ENCODE results near the gene GGTA1. TPM values are rescaled to one million over a fixed set of nuclear protein-coding genes. Genes with fewer than 3 reads are reported as not detected.
A peak's percentile ranks its signal among the peaks of the same experiment; 100 is the strongest.
"Not testable (repeated sequence)": the region's sequence is repeated elsewhere in the genome, so short reads cannot be mapped to it uniquely, and the experiment has no call there.

The GGTA1 gene
- 10 to 100 TPM in 9 of 12 donors, 1 to 10 TPM in 2, not detected in 1; 7.9 to 21.5 (median 13.1) TPM for polyA plus RNA-seq (ENCODE audit: insufficient read length in 12 of 12)
- long read RNA-seq, donor 1, transcript GGTA1P-203 (6 exons, 1,487 nt), result major isoform, 5 of 5 reads
- long read RNA-seq, donor 1, partial matches to known transcripts, result 0 of 5 reads
- long read RNA-seq, donor 1, other reads (novel, unspliced or antisense), result 0 of 5 reads
- long read RNA-seq, donor 2, partial matches to known transcripts, result 0 of 3 reads
- long read RNA-seq, donor 2, other reads (novel, unspliced or antisense), result 0 of 3 reads
- long read RNA-seq, donor 3, partial matches to known transcripts, result 0 of 1 reads
- long read RNA-seq, donor 3, other reads (novel, unspliced or antisense), result 0 of 1 reads
- long read RNA-seq, donor 4, result 0 reads
- long read RNA-seq, donor 5, result 0 reads
- long read RNA-seq, donor 6, partial matches to known transcripts, result 0 of 1 reads
- long read RNA-seq, donor 6, other reads (novel, unspliced or antisense), result 0 of 1 reads
- long read RNA-seq, donor 7, transcript GGTA1P-203 (6 exons, 1,487 nt), result major isoform, 5 of 5 reads
- long read RNA-seq, donor 7, partial matches to known transcripts, result 0 of 5 reads
- long read RNA-seq, donor 7, other reads (novel, unspliced or antisense), result 0 of 5 reads
- long read RNA-seq, donor 8, transcript GGTA1P-203 (6 exons, 1,487 nt), result major isoform, 8 of 8 reads
- long read RNA-seq, donor 8, partial matches to known transcripts, result 0 of 8 reads
- long read RNA-seq, donor 8, other reads (novel, unspliced or antisense), result 0 of 8 reads
- long read RNA-seq, donor 9, partial matches to known transcripts, result 0 of 4 reads
- long read RNA-seq, donor 9, other reads (novel, unspliced or antisense), result 0 of 4 reads
- long read RNA-seq, donor 10, partial matches to known transcripts, result 0 of 3 reads
- long read RNA-seq, donor 10, other reads (novel, unspliced or antisense), result 0 of 3 reads
- long read RNA-seq, donor 11, partial matches to known transcripts, result 0 of 4 reads
- long read RNA-seq, donor 11, other reads (novel, unspliced or antisense), result 0 of 4 reads

DNA sequence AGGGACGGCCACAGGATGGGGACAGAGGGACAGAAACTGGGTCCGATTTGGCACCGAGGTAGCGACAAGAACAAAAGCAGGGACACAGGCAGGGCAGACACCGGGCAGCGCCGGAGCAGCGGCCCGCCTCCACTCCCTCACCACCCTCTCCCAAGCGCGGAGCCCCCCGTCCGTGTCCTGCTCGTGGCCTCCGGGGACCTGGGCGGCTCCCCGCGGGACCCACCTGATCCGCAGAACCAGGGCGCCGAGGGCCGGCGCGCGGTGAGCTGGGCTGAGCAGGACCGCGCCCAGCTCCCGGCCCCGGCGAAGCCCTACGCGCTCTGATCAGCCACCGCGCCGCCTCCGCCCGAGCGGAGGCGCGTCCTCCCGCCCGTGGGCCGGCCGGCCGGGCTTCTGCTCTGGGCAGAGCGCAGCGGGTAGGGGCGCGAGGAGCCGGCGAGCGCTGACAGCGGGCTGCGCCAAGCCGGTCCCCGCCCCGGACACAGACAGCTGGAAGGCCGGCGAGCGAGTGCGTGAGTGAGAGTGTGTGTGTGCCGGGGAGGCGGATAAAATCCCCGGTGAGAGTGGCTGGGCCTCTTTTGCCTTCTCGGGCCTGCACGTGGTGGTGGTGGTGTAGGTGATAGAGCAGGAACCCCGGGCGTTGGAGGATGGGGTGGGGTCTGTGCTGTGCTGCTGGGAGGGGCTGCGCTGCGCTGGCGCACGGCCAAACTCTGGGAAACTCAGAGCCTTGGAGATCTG lies at the start of gene GGTA1:
GGTA1 (minus strand) TSS at position 418 of the 738 bp plus-strand sequence. CDS start 31,922 bp downstream, outside the sequence.
- DNase-seq, result peak; percentile 78

DNA sequence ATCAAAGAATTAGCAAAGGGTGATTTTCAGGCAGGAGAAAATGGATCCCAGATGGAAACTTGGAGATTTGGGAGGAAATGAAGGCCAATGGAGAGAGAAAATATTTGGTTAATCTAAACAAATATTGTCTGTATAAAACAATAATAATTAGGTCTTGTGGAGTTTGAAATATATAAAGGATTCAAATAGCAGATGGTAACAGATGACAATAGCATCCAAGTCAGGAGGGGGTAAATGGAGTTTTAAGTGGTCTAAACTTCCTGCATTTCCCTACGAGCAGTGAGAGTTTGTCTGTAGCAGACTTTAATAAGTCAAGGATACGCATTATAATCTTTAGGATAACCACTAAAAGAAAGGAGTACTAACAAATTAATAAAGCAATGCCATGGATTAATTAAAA lies 49.0 kb upstream of the GGTA1 start:
- no peak for DNase-seq

DNA sequence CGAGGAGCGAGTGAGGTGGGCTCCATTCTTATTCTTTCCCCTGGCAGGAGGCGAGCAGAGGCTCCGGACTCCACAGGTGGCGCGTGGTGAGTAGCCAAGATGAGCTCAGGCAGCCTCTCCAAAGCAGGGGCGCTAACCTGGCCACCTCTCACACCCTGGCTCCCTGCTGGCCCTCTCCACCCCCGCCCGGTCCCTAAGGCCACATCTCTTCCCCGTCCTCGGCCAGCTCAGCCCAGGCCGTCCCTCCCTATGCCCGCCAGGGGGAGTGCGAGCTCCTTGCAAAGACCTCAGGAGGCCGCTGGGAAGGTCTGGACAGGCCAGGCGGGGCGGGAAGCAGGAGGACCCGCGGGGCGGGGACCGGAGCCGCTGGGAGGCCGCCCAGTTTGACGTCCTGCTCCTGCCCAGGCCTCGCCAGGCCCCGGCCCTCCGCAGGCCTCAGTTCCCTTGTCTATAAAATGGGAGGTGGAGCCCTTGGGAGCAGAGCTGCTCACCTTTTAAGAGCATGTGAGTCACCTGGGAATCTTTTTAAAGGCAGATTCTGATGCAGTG lies 46.3 kb upstream of the GGTA1 start:
- peak; percentile 94 for DNase-seq

DNA sequence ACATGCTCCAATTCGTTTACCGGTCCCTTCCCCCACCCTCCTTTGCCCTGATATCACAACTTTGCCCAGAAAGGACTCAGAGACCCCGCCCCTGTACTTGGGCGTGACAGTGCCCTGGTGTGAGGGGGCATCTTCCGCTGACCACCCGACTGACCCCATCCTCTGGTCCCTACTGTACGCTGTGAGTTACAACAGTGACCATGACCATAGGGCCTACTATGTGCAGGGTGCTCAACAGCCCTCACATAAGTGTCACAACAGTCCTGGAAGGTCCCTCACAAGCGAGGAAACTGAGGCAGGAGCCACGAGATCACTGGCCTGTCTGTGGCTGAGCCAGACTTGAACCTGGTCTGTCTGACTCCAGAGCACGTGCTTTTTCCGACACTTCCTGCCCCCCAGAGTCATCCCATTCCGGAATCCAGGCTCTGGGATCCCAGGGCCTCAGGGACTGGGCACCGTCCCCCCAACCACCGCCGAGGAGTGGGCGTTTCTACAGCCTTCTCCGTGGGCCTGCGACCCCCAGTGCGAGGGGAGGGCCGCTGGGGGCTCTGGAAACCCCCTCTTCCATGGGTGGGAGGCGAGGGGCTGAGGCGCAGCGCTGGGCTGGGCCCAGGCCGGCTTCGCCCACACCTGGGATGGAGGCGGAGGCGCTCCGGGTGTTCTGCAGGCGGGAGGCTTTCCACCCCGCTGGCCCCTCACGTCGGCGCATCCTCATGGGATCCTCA lies 45.7 kb upstream of the GGTA1 start:
- DNase-seq, result no peak

DNA sequence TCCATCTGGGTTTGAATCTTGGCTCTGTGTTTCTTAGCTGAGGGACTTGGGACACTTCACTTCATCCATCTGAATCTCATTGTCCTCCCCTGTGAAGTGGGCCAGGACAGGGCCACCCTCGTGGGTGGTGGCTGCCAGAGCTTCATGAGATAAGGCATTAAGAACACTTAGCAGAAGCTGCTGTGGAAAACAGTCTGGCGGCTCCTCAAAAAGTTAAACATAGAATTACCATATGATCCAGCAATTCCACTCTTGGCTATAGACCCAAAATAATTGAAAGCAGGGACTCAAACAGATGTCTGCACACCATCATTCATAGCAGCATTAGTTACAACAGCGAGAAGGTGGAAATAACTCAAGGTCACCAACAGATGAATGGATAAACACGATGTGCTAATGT lies 42.4 kb upstream of the GGTA1 start:
- peak; percentile 48 for DNase-seq

DNA sequence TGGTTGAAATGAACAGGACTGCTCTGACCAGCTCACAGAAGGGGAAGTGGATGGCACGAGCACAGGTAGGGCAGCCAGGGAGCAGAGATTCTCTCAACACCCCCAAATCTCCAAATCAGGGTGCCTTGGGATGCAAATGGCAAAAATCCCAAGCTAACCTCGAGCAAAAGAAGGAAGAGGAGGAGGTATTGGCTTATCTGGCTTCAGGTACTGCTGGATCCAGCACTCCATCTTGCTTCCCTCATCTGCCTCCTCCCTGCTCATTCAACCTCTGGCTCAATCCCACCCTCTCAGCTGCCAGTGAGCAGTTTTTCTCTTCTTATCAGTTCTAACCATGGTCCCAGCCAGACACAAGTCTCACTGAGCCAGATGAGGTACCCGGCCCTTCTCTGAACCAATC lies 41.6 kb upstream of the GGTA1 start:
- no peak for DNase-seq

DNA sequence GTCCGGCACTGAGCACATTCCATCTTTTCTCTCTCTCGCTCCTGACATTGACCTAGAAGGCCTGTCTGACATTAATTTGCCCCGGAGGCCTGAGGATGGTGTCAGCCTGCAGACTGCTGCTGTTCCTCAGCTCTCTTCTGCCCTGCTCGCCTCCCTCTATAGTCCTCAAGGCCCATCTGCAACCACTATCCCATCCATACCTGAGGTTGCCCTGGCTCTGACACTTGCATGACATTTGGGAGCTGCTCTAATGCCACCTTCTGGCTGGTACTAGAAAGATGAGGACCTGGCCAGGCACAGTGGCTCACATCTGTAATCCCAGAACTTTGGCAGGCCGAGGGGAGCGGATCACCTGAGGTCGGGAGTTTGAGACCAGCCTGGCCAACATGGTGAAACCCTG lies 38.6 kb upstream of the GGTA1 start:
- no peak for DNase-seq

DNA sequence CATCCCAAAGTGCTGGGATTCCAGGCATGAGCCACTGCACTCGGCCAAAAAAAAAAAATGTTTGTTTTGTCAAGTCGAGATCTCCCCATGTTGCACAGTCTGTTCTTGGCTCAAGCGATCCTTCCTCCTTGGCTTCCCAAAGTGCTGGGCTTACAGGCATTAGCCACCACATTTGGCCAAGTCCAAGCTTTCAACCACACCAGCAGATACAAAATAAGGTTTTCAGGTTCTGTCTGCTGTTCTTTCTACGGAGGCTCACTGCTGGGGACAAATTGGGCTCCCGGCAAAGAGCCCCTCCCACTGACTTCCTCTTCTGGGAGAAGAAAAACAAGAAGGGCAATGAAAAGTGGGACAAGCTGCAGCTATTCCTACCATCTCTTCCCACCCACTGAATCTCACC lies 37.6 kb upstream of the GGTA1 start:
- no peak for DNase-seq

DNA sequence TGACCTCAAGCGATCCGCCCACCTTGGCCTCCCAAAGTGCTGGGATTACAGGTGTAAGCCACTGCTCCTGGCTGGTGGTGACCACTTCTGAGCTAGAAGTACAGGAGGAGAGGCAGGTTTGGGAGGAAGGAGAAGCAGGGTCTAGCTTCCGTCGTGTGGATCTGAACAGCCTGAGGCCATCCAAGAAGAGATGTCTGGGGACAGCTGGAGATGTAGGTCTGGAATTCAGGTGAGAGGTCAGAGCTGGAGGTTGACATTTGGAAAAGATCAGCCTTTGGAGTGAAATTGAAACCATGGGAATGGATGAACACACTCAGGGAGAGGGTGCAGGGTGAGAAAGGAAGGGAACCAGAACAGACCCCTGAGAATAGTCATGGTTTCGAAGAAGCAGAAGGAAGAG lies 33.2 kb upstream of the GGTA1 start:
- no peak for DNase-seq

DNA sequence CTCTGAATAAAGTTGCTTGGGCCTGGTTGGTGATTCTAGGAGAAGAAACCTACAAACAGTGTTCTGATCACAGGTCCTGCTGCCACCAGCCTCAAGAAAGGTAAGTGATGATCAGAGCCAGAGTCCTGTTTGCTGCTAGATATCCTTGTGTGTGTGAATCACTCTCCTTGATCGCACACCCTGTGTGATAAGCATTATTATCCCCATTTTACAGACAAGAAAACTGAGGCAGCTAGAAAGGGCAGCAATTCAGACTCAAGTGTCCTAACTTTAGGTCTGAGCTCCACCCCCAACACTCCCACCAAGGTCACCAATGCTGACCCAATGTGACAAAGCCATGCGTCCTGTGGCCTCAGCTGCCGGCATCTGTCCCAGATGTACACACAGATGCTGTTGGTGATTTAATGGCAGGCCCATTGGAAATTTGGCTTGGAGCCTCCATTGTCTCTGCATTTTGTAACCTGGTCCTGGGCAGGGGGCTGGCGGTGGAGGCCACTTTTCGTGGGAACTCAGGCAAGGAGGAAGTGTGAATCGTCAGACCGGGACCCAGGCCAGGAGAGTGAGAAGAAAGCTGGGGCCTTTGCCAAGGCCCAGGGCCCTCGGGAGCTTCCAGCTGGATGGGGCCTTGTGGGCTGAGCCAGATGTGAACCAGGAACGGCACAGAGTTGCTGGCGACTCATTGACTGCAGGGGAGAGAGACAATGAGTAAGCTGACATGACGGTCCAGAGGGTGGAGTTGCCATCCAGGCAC lies 29.8 kb upstream of the GGTA1 start:
- DNase-seq, result peak; percentile 95

DNA sequence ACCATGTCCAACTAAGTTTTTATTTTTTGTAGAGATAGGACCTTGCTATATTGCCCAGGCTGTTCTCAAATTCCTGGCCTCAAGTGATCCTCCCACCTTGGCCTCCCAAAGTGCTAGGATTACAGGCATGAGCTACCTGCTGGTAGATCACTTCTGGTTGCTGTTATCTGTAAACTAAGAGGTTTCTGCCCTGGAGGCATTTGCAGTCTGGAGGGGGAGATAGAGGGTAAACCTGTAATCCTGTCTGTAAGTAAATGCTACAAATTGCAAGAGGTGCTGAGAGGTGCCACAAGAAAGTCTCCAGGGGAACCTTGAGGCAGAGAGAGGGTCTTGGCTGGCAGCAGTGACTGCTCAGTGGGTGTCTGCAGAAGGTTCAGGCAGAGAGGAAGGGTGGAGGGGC lies 29.0 kb upstream of the GGTA1 start:
- DNase-seq, result no peak

DNA sequence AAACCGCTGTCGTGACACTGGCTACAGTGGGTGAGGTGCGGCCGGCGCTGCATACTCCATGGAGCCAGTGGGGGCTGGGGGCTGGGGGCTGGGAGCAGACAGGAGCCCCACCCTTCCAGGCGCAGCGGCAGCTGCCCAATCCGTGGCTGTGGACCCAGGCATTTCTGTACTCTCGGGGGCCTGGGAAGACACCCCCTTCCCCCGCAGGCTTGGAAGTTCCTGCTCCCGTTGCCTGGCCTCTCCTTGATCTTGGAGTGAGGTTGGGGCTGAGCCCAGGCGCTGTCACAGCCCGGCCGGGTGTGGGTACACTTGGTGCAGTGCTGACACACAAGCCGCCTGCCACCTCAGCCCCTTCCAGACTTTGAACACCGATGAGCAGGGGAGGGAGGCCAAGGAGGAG lies 27.7 kb upstream of the GGTA1 start:
- DNase-seq, result no peak

DNA sequence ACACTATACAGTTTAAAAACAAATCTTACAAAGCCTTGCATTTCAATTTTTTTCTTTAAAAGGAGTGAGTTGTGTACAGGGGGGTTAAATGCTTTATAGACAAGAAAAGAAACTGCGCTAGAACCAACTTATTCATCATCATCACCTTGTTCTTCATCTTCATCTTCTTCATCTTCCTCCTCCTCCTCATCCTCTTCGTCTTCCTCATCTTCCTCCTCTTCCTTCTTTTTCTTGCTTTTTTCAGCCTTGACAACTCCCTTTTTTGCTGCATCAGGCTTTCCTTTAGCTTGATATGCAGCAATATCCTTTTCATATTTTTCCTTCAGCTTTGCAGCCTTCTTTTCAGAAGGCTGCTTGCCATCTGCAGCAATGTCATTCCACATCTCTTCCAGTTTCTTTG lies 20.0 kb upstream of the GGTA1 start:
- DNase-seq, result not testable (repeated sequence)

DNA sequence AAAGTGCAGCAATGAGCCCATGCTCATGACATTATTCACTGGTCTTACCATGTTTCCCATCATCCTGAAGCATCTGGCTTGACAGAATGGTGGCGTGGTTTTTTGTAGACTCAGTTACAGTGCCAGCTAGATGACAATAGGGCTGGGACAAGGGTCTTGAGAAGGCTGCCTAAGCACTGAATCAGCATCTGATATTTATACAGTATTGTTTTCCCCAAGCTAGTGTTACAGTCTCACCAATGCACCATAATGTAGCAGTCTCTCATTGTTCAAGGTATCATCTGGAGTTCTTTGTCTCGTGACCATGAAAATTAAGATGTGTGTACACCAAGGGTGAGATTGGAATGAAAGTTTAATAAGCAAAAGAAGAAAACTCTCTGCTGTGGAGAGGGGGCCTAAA lies 19.0 kb upstream of the GGTA1 start:
- no peak for DNase-seq

DNA sequence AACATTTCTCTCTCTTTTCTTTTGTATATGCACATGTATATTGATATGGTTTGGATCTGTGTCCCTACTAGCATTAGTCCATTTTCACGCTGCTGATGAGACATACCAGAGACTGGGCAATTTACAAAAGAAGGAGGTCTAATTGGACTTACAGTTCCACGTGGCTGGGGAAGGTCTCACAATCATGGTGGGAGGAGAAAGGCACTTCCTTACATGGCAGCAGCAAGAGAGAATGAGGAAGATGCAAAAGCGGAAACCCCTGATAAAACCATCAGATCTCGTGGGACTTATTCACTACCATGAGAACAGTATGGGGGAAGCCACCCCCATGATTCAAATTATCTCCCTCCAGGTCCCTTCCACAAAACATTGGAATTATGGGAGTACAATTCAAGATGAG lies 13.5 kb upstream of the GGTA1 start:
- not testable (repeated sequence) for DNase-seq

DNA sequence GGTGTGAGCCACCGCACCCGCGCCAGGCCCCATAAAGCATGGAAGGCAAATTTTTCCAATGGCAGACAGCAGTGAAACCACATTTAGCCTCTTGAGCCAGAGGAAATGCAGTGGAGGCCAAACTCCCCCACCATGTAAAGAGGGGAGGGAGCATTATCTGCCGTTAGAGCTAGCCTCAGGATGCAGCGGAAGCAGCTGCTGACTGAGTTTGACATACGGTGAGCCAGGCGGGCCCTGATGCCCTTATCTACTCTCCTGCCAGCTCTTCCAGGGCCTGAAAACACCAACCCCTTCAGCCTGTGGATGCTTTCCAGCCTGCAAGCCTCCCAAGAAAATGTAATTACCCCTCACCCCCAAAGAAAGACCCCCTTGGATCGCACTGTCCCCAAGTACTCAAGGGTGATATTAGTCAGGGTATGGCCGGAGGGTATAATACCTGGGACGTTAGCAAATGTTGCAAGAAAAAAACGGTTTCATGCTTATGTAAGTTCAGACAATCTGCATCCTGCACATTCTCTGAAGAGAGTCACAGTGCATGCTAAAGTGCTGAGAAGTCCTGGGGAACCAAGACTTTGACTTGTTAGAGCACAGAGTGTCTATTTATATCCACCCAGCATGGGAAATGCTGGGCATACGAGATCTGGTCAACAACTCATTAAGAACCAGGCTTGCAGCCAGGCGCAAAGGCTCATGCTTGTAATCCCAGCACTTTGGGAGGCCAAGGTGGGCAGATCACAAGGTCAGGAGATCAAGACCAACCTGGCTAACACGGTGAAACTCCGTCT lies 11.3 kb upstream of the GGTA1 start:
- DNase-seq, result no peak

DNA sequence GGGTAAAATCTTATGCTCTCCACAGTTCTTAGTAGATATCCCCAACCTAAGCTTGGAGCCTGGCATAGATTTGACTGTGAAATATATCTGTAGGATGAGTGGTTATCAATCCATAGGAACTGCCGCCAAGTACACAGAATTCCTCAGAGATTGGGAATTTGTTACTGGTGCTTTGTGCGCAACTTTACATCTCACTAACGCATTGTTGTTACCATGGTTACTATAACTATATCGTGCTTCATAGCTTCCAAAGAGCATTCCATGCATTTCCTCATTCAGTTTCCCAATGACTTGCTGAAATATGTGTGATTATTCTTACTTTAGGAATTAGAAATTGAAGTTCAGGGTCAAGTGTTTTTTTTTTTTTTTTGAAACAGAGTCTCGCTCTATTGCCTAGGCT lies 9.5 kb upstream of the GGTA1 start:
- no peak for DNase-seq

DNA sequence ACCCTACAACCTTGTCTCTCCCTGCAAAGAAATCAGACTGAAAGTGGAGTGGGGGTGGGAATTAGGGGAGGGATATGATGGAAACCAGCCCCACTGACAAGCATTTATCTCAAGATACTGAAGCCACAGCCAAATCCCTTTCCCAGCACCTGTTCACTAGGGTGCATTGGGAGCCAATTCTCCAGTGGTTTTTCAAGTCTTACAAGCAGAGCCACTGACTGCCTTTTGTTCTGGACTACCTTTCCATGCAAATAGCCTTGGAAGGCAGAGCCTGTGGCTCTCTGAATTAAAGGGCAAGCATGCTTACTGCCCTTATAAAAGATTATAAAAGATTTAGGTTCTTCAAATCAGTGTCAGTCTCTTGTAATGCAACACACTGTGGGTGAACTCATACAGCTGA lies 8.8 kb upstream of the GGTA1 start:
- DNase-seq, result no peak

All from muscle of arm (tissue), 14 donors.